ENCODE results near the gene RIPOR1. TPM values are rescaled to one million over a fixed set of nuclear protein-coding genes. Genes with fewer than 3 reads are reported as not detected.

Gene RIPOR1
- total RNA-seq, 1 donor from 2014 or later, result 159 TPM

DNA sequence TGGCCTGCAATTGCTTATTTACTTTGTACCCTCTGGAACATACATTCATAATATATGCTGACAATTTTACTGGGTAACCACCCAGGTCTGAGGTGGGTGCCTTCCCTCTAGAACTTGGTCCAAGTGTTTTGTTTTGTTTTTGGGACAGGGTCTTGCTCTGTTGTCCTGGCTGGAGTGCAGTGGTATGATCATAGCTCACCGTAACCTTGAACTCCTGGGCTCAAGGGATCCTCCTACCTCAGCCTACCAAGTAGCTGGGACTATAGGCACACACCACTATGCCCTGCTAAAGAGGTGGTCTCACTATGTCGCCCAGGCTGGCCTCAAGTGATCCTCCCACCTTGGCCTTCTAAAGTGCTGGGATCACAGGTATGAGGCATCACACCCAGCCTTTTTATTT lies 22.5 kb downstream of the RIPOR1 start:
- Mint-ChIP-seq H3K27me3 (no peaks in the 10 kb centered on the region), H3K27ac (peak overlapping the region; percentile 96), H3K36me3 (ENCODE audit: low read depth) (peaks cover 37% of the 10 kb centered on the region), H3K4me3 (no peak overlapping the region), H3K9me3 (no peaks in the 10 kb centered on the region), H3K4me1 (peaks cover 93% of the 10 kb centered on the region)
- DNase-seq (no peak), ATAC-seq (ENCODE audit: low read depth) (no peak)
- CTCF ChIA-PET, result interaction anchor here (0.9 to 10.6 kb wide), 3 partner anchors 14 to 94 kb away, joined by 3 to 200 read pairs (median 16); partner anchors contain the start of genes CARMIL2 and CTCF
- TF ChIP-seq CTCF (IDR thresholded peaks at IDR 0.05), result no peak
- POLR2A ChIA-PET, result interaction anchor here (0.6 to 5.9 kb wide), 4 partner anchors 11 to 109 kb away, joined by 3 to 52 read pairs (median 14); partner anchors contain the start of genes ACD and CTCF
- intact Hi-C loops (cut with micrococcal nuclease), result no loop called here

DNA sequence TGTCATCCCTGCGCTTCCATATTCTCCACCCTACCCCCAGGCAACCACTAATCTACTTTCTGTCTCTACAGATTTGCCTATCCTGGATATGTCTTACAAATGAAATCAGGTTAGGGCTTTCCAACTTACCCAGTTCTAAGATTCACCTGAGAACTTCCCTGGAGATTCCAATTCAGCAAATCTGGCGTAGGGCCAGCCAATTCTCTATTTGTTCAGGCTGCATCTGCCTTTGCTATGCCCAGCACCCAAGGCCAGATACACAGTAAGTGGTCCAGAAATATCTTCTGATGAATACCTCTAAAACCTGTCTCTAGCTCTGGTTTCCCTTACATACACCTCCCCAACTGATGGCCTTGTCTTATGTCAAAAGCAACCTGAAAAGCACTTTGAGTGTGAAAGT lies 23.3 kb downstream of the RIPOR1 start:
- intact Hi-C loops (cut with micrococcal nuclease), result loop anchor here (1.0 kb wide), 1 partner anchor 10 kb away; the partner anchor contains the start of gene CTCF
- Mint-ChIP-seq H3K27me3 (no peaks in the 10 kb centered on the region), H3K27ac (peak overlapping the region; percentile 96), H3K4me3 (peak overlapping the region; percentile 70), H3K4me1 (peaks cover 92% of the 10 kb centered on the region), H3K36me3 (ENCODE audit: low read depth) (peaks cover 28% of the 10 kb centered on the region), H3K9me3 (no peaks in the 10 kb centered on the region)
- ChIA-PET POLR2A (interaction anchor here (0.6 to 5.9 kb wide), 7 partner anchors 8 to 108 kb away, joined by 3 to 52 read pairs (median 5); partner anchors contain the start of genes ACD and CTCF), CTCF (interaction anchor here (1.5 to 10.6 kb wide), 3 partner anchors 13 to 93 kb away, joined by 4 to 200 read pairs (median 16); partner anchors contain the start of genes CARMIL2 and CTCF)
- TF ChIP-seq CTCF (IDR thresholded peaks at IDR 0.05), result no peak
- no peak for DNase-seq
- no peak for ATAC-seq (ENCODE audit: low read depth)

DNA sequence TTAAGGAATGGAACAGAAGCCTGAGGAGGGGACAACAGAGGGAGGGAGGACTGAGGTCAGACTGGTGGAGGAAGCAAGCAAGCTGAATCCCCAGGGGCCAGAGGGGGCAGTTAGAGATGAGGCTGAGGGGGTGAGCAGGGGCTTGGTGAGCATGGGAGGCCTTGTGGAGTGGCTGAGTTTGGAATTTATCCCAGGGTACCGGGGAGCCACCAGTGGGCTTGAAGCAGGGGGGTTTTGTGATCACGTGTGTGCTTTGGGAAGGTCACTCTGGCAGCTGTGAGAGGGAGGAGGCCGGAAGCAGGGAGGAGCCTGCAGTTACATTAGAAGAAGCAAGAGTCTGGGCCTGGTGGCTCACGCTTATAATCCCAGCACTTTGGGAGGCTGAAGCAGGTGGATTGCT lies 23.8 kb downstream of the RIPOR1 start:
- H3K4me1 Mint-ChIP-seq, result peaks cover 91% of the 10 kb centered on the region
- ATAC-seq (ENCODE audit: low read depth) (no peak), DNase-seq (no peak)
- peaks cover 28% of the 10 kb centered on the region for H3K36me3 Mint-ChIP-seq (ENCODE audit: low read depth)
- H3K9me3 Mint-ChIP-seq, result no peaks in the 10 kb centered on the region
- H3K27ac Mint-ChIP-seq, result peak overlapping the region; percentile 96
- H3K4me3 Mint-ChIP-seq, result peak overlapping the region; percentile 70
- intact Hi-C loops (cut with micrococcal nuclease), result loop anchor here (1.0 kb wide), 1 partner anchor 10 kb away; the partner anchor contains the start of gene CTCF
- CTCF ChIA-PET, result interaction anchor here (1.5 to 10.6 kb wide), 3 partner anchors 13 to 92 kb away, joined by 4 to 200 read pairs (median 16); partner anchors contain the start of genes CARMIL2 and CTCF
- POLR2A ChIA-PET, result interaction anchor here (0.6 to 5.9 kb wide), 7 partner anchors 9 to 140 kb away, joined by 3 to 52 read pairs (median 5); partner anchors contain the start of gene CTCF
- TF ChIP-seq CTCF (IDR thresholded peaks at IDR 0.05), result no peak
- H3K27me3 Mint-ChIP-seq, result no peaks in the 10 kb centered on the region

- peaks cover 76% of the 10 kb centered on the region for H3K4me1 Mint-ChIP-seq
- no peak for TF ChIP-seq CTCF (IDR thresholded peaks at IDR 0.05)
- POLR2A ChIA-PET, result interaction anchor here (0.9 to 3.1 kb wide), 10 partner anchors 8 to 105 kb away, joined by 3 to 29 read pairs (median 6); partner anchors contain the start of genes ACD, ATP6V0D1, CARMIL2 and PARD6A
- no peaks in the 10 kb centered on the region for H3K27me3 Mint-ChIP-seq
- ATAC-seq (ENCODE audit: low read depth), result peak; percentile 79
- intact Hi-C loops (cut with micrococcal nuclease), result loop anchor here (1.0 kb wide), 1 partner anchor 8 kb away; no protein-coding TSS in a partner anchor
- peak overlapping the region; percentile 70 for H3K4me3 Mint-ChIP-seq
- H3K27ac Mint-ChIP-seq, result peak overlapping the region; percentile 90
- peaks cover 19% of the 10 kb centered on the region for H3K36me3 Mint-ChIP-seq (ENCODE audit: low read depth)
- no peaks in the 10 kb centered on the region for H3K9me3 Mint-ChIP-seq
- CTCF ChIA-PET, result interaction anchor here (0.8 to 3.3 kb wide), 5 partner anchors 8 to 89 kb away, joined by 3 to 34 read pairs (median 5); partner anchors contain the start of gene CARMIL2
- no peak for DNase-seq
Observed at GRCh38 chr16:67555795-67556212, 27.2 kb downstream of the RIPOR1 start.

DNA sequence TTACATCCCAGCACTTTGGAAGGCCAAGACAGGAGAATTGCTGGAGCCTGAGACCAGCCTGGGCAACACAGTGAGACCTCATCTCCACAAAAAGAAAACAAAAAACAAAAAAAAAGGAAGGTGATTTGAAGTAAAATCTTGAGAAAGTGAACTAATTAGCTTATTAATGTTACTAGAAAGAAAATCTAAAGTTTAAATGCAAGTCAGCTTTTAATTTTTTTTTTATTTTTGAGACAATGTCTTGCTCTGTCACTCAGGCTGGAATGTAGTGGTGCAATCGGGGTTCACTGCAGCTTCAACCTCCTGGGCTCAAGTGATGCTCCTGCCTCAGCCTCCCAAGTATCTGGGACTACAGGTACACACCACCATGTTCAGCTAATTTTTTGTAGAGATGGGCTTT lies 30.2 kb downstream of the RIPOR1 start:
- intact Hi-C loops (cut with micrococcal nuclease), result no loop called here
- ChIA-PET POLR2A (interaction anchor here (0.6 to 1.2 kb wide), 4 partner anchors 11 to 509 kb away, joined by 3 to 5 read pairs (median 4); no protein-coding TSS in a partner anchor), CTCF (interaction anchor here (0.7 to 1.7 kb wide), 4 partner anchors 12 to 695 kb away, joined by 3 to 12 read pairs (median 4); partner anchors contain the start of gene CARMIL2)
- Mint-ChIP-seq H3K27me3 (no peaks in the 10 kb centered on the region), H3K4me1 (peaks cover 60% of the 10 kb centered on the region), H3K27ac (no peak overlapping the region), H3K9me3 (no peaks in the 10 kb centered on the region), H3K36me3 (ENCODE audit: low read depth) (peaks cover 16% of the 10 kb centered on the region), H3K4me3 (no peak overlapping the region)
- no peak for DNase-seq
- no peak for ATAC-seq (ENCODE audit: low read depth)
- TF ChIP-seq CTCF (IDR thresholded peaks at IDR 0.05), result no peak
